DMS79 (cell line): ENCODE data around the gene ACBD4.

Source experiments
- DNase-seq: peaks from one replicate; lab custom pipeline; 2025; lab: John Stamatoyannopoulos, UW

Gene ACBD4

DNA sequence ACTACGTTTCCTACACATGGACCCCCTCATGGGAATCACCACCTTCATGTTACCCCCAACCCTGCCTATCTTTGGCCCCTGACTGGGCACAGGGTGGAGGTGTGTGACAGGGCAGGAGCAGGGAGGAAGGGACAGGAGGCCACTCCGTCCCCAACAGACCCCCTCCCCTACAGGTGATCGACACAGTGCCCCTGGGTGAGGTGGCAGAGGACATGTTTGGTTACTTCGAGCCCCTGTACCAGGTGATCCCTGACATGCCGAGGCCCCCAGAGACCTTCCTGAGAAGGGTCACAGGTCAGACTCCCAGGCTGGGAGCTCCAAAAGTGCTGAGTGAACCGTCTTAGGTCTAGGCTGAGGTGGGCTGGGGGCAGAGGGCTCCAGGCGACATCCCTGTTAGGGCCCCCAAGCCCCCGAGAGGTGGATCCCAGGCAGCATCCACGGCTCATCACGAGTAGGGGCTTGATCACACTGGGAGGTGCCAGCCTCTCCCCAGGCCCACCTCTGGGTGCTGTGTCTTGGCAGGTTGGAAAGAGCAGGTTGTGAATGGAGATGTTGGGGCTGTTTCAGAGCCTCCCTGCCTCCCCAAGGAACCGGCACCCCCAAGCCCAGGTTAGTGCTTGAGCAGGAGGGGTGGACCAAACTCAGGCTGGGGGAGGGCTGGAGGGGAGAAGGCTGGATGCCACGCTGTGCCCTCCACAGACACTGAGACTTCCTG is 1.5 kb downstream of the ACBD4 start:
- no peak for DNase-seq

DNA sequence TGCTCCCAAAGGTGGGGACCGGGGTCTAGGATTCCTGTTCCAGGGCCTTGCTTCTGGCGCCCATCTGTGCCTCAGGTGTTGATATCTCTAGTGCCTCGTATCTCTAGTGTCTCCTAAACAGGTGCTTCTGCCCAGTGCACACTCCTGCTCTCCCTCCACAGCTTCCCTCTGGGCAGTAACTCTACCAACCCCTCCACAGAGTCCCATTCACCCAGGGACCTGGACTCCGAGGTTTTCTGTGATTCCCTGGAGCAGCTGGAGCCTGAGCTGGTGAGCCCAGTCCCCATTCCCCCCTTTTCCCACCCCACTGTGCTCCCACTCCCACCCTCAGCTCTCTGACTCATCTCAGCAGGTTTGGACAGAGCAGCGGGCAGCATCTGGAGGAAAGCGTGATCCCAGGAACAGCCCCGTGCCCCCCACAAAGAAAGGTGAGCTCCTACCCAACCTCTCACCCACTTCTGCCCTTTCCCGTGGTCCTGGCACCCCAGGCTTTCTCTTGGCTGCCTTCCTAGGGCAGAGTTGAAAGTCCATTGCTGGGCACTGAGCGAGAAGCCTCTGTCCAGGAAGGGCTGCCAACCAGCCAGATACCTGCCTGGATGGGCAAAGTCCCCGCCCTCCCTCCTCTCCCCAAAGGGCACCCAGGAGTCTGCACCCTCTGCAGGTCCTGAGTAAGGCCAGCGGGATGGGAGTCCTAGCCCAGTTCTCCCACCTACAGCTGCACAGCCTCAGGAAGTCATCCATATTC is 2.2 kb downstream of the ACBD4 start:
- DNase-seq: no peak

DNA sequence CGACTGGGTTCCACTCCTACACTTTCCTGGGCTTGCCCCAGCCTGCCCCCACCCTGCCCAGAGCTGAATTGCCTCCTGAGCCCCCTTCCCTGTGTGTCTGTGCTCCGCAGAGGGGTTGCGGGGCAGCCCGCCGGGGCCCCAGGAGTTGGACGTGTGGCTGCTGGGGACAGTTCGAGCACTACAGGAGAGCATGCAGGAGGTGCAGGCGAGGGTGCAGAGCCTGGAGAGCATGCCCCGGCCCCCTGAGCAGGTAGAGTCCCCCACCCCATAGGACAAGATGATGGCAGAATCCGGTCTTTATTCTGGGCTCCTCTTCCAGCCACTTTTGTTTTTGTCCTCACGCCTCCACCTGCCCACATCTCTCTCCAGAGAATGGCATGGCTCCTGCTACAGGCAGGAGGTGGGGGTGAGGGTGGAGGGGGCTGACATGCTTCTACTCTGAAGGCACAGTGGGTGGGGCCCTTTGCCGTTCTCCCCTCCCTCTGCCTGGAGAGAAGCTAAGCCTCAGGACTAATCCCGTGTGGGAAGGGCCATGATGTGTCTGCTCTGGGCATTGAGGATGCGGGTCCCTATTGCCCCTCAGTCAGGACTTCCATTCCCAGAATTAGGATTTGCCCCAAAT is 3.5 kb downstream of the ACBD4 start:
- no peak for DNase-seq

DNA sequence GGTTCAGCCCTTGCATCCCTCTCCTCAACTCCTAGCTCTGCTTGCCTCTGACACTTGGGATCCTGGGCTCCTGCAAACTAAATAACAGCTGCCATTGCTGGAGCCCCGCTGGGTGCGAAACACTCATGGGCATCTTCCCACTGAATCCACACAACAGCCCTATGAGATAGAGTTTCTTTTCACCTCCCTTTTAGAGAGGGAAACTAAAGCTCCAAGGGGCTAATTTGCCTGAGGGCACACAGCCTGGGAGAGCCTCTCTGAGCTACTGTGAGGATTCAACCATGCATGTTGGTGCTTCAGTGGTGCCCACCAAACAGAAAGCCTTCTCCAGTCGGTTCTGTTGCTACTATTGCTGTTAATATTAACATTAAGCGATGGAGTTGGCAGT is 4.0 kb downstream of the ACBD4 start:
- peak; percentile 17 for DNase-seq

DNA sequence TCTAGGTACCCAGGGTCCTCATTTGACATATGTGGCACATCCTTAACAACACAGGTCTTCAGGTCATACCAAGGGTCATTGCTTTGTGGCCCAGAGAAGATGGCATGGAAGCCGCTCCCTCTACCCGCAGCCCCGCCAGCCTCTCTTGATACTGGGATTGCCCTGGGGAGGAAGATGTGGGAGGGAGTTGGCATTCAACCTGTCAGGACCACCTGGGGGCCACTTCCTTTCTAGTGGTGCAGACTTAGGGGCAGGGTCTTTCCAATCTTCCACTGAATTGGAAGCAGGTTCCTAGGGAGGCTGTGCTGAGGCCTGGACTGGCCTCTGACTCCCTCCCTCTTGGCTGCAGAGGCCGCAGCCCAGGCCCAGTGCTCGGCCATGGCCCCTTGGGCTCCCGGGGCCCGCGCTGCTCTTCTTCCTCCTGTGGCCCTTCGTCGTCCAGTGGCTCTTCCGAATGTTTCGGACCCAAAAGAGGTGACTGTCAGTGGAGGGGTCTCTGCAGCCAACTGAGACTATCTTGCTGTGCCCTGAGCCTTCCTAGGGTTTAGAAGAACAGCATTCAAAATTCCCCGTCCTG is 7.7 kb downstream of the ACBD4 start:
- no peak for DNase-seq

DNA sequence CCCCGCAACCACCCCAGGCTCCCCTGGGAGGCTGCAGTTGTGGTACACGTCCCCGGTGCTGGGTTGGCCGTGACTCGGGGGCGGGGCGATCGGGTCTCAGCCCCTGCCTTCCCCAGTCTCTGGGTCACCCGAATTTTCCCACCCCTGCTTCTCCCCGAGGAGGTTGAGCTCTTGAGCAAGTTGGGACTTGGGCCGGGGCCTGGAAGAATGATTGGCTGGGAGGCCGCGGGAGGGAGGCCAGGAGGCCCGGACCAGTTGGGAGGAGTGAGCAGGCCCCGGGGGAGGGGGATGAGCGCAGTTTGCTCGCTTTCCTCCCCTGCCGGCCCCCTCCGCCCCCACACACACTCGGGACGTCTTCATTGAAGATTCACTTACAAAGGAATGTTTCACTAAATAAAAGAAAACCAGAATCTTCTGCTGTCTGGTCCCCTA is 8.3 kb downstream of the ACBD4 start:
- no peak for DNase-seq

DNA sequence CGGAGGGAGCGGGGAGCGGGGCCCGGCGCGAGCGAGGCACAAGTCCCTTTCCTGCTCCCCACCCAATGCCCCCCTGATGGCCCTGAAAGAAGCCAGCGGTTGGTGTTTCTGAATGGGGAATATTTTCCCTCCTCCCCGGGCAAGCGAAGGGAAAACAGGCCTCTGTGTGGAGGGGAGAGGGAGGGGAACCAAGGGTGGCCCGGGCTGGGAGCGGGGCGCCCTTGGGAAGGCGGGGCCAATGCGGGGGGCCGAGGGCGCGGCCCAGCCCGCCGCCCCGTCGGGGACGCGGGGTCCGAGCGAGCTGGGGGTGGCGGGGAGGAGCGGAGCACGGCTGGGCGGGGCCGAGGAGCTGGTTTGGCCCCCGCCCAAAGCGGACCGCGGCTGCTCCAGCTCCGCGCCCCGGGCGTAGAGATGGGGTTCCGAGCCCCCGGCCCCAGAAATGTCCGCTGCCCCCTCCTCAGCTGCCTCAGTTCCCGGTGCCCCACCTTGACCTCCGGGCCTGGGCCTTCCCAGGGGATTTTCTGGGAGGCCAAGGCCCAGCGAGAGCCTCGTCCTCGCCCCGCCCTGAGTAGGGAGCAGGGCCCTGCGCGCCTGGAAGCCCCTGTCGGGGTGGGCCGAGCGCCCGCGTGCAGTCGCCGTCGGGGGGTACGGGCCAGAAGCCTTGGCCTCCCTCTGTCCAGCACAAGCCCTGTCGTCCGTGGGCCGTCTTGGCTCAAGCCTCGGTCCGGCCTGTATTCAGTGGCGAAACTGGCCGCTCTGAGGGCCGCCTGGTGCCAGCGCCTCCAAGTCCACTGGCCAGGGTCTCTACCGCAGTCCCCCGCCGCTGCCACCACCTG is 8.9 kb downstream of the ACBD4 start:
- no peak for DNase-seq

DNA sequence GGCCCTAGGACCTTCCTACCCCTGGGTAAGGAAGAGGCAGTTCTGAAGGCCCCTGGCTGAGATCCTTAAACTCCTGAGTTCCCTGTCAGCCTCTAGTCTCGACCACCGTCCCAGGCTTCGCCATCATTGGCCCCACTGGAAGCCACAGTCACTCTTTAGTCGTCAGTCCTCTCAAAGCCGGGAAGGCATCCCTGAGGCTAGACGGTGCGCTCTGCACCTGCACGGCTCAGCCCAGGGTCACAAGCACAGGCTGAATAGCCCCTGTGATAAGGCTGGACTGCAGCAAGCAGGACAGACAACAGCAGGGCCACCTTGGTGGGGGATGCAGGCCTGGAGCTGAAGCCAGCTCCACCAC is 9.5 kb downstream of the ACBD4 start:
- no peak for DNase-seq

DNA sequence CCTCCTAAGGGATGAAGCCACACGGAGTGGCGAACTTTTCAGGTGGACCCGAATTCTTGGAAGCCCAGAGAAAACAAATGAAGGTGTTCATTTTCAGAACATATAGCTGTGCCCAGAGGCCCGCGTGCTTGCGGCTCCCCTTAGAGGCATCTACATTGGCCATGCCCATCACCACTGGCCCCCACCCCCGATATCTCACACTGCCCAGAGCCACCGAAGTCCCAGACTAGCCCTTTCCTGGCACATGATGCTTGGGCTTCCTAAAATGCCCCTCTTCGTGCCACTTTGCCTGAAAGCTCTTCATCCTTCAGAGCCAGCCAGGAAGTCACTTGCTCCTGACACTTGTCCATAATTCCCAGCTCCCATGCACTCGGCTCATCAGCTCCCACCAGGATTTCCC is 10.7 kb downstream of the ACBD4 start:
- DNase-seq: no peak

DNA sequence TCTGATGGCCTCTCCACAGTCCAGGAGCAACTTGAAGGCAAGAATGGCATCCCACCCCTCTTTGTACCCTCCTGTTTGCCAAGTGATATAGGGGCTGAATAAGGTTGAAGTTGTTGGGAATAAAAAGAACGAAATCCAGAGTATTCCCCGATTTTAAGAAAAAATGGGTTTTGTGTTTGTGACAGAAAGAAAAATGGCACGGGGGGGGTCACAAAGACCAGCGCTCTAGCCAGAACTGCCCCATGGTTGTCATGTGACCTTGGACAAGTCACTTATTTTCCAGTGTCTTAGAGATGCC is 11.1 kb downstream of the ACBD4 start:
- DNase-seq: no peak

DNA sequence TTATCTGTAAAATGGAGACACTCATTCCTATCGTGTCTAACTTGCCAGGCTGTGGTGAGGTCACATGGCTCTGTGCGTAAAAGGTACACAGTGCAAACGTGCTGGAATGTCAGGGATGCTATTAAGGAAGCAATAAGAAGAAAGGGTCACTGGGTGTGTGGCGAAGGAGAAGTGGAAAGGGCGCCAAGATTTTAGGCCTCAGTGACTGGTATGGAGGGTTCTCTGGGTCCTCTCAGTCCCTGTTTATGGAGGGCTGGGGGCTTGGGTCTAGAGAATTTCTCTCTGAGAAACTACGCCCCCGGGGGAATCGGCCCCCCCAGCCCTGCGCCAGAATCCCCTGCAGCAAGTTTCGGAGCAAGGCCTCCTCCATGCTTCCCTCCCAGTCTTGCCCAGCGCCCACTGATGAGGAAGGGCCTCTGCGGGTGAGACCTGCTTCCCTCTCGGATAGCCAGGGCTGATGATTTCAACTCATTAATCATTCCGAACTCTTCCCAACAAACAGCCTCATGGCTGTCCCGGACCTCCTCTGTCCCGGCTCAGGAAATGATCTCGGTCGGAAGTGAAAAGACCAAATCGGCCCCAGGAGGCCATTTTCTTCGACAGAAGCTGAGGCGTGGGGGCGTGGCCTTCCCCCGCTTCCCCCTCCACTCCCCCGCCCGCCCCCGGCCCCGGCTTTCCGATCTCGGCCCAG is 11.5 kb downstream of the ACBD4 start:
- DNase-seq: peak; percentile 79

DNA sequence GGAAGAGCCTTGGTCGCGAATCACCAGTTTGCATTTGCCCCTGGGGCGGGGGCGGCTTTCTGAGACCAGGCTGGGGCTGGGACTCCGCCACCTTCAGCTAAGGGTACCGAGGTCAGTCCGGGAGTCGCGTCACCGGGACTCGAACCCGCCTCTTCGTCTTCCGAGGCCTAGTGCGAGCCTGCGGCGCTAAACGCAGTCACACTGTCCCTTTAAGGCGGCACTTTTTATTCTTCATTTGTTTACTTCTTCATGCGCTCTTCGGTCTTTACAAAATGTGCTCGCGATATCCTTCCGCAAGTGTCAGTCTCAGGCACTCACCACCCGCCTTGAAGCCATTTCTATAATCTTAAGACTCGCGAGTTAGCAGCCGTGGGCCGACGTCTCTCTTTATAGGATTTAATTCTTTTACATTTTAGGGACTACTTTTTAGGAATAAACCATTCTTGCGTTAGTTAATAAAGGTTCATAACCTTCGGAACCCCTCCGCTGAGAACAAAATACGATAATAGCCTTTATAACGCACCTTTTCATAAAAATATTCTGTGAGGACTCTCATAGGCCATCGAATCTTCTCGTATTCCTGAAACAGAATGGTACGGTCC is 12.2 kb downstream of the ACBD4 start:
- peak; percentile 91 for DNase-seq

DNA sequence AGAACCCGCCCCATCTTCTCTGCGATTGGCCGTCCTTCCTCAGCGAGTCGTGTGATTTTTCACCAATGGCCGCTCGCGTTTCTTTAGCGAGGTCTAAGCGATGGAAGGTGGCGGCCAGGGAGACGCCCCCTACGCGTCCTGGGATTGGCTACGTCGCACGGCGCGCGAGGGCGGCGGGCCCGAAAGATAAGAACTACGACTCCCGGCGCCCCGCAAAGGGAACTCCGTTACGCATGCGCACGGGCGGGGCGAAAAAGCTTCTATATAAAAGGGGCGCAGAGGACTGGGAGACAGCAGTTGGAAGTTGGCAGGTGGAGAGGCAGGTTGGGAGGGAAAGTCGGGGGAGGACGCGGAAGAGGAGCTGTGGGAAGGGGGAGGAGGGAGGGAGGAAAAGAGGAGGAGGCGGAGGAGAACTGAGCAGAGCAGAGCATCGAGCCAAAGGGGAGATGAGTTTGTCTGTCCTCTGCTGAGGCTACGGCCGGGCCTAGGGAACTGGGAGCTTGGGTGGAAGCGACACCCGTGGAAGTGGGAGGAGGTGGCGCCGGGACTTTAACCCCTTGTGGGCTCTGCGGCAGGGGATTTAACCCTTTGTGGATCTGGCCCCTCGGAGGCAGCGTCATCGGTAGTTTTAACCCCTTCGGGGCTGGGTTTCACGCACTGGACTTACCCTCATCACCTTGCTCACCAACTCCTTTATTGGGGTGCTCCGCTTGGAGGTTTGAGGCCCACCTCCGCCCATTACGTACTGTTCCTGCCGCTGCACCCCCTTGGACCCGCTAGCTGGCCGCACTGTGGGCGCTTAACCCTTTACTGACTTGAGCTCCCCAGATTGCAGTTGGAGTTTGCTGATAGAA is 12.9 kb downstream of the ACBD4 start, which contains the start of gene HEXIM1:
HEXIM1 (plus strand) TSS at position 293 of the 854 bp plus-strand sequence. CDS start 716 bp downstream, outside the sequence.
- peak; percentile 99 for DNase-seq

DNA sequence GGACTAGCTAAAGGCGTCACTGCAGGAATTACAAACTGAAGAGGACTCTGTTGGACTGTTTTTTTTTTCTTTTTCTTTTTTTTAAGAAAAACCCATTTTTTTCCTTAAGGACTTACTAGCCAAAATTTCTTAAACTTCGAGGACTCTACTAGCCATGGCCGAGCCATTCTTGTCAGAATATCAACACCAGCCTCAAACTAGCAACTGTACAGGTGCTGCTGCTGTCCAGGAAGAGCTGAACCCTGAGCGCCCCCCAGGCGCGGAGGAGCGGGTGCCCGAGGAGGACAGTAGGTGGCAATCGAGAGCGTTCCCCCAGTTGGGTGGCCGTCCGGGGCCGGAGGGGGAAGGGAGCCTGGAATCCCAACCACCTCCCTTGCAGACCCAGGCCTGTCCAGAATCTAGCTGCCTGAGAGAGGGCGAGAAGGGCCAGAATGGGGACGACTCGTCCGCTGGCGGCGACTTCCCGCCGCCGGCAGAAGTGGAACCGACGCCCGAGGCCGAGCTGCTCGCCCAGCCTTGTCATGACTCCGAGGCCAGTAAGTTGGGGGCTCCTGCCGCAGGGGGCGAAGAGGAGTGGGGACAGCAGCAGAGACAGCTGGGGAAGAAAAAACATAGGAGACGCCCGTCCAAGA is 13.7 kb downstream of the ACBD4 start:
- DNase-seq: peak; percentile 44

DNA sequence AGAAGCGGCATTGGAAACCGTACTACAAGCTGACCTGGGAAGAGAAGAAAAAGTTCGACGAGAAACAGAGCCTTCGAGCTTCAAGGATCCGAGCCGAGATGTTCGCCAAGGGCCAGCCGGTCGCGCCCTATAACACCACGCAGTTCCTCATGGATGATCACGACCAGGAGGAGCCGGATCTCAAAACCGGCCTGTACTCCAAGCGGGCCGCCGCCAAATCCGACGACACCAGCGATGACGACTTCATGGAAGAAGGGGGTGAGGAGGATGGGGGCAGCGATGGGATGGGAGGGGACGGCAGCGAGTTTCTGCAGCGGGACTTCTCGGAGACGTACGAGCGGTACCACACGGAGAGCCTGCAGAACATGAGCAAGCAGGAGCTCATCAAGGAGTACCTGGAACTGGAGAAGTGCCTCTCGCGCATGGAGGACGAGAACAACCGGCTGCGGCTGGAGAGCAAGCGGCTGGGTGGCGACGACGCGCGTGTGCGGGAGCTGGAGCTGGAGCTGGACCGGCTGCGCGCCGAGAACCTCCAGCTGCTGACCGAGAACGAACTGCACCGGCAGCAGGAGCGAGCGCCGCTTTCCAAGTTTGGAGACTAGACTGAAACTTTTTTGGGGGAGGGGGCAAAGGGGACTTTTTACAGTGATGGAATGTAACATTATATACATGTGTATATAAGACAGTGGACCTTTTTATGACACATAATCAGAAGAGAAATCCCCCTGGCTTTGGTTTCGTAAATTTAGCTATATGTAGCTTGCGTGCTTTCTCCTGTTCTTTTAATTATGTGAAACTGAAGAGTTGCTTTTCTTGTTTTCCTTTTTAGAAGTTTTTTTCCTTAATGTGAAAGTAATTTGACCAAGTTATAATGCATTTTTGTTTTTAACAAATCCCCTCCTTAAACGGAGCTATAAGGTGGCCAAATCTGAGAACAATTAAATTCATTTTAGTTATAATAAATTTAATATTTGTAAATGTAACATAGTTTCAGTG is 14.5 kb downstream of the ACBD4 start:
- no peak for DNase-seq

DNA sequence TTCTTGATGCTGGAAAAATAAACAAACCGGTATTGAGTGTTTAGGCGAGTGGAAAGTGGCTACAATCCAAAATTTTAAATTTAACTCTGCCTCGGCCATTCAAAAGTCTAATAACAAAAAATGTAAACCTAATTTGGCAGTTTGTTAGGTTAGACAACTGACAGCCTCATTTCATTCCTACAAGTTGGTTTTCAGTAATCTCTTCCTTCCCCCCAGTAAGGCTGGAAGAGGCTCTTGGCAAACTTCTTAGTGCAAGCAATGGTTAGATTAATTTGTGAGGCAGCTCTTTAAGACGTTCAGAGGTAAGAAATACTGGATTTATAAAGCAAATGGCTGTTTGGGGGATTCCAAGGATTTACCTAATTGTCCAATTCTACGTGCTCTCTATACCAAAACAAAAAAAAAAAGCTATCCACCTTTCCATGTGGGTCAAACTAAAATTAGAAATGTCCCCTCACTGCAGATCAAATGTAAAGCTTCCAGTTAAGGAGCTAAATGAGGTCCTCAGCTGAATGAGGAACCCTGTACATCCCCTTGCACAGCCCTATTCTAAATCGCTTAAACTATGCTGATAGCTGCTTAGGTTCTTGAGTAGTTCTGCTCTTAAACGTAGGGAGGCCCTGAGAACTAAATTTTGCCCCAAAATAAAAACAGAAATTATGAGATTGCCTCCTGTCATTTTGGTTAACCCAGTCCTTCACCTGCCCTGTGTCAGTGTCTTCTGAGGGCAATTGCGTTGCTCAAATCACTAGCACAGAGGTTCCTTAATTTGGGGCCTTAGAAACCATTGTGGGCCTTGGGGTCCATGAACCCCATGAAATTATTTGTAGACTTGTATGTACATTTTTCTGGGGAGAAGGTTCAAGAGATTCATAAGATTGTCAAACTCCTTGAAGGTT is 15.7 kb downstream of the ACBD4 start:
- DNase-seq: peak; percentile 43

DNA sequence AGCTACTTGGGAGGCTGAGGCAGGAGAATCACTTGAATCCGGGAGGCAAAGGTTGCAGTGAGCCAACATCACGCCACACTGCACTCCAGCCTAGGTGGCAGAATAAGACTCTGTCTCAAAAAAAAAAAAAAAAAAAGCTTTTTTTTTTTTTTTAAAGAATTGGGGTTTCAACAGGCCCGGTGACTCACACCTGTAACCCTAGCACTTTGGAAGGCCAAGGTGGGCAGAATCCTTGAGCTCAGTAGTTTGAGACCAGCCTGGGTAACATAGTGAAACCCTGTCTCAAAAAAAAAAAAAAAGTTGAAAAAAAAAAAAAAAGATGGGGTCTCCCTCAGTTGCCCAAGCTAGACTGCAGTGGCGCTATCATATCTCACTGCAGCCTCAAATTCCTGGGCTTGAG is 19.5 kb downstream of the ACBD4 start:
- no peak for DNase-seq
